Tibial nerve (tissue), 4 donors: ENCODE measurements around the gene ANKRD11.

ENCODE experiments used
- EP300 ChIP-seq, 2 donors: sonication (generic); formaldehyde crosslinking; IDR thresholded peaks; one replicate each; pipeline ENCODE4 v1.6.1; 2017; ENCODE audit warnings: antibody characterized with exemption in 2 of 2, mild to moderate bottlenecking in 1 of 2
- POLR2A ChIP-seq, 2 donors: fragments of 450-650 bp; IDR thresholded peaks; one replicate each; pipeline ENCODE4 v1.6.1; 2017; ENCODE audit warnings: antibody characterized with exemption in 2 of 2, mild to moderate bottlenecking in 2 of 2, moderate library complexity in 2 of 2
- TF ChIP-seq, protein P1 (sequence below), 5 experiments: fragments of 200-600 bp in 3 of 5; fragments of 450-650 bp in 2 of 5; sonication (generic) in 3 of 5; IDR thresholded peaks; one replicate each; pipeline ENCODE4 v1.5.1; 2016 to 2019; ENCODE audit warnings: antibody characterized with exemption in 5 of 5, mild to moderate bottlenecking in 3 of 5, moderate library complexity in 2 of 5

GRCh38 chr16:89402962-89403361, 87.4 kb downstream of the ANKRD11 start:
- TF ChIP-seq EP300 (IDR thresholded peaks at IDR 0.05) (no peak), POLR2A (IDR thresholded peaks at IDR 0.05) (no peak)
- TF ChIP-seq, protein P1, sequence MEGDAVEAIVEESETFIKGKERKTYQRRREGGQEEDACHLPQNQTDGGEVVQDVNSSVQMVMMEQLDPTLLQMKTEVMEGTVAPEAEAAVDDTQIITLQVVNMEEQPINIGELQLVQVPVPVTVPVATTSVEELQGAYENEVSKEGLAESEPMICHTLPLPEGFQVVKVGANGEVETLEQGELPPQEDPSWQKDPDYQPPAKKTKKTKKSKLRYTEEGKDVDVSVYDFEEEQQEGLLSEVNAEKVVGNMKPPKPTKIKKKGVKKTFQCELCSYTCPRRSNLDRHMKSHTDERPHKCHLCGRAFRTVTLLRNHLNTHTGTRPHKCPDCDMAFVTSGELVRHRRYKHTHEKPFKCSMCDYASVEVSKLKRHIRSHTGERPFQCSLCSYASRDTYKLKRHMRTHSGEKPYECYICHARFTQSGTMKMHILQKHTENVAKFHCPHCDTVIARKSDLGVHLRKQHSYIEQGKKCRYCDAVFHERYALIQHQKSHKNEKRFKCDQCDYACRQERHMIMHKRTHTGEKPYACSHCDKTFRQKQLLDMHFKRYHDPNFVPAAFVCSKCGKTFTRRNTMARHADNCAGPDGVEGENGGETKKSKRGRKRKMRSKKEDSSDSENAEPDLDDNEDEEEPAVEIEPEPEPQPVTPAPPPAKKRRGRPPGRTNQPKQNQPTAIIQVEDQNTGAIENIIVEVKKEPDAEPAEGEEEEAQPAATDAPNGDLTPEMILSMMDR (IDR thresholded peaks at IDR 0.05), result no peak
